OCI-LY1 (cell line): Measurements from ENCODE around the gene IER3.

Source experiments
- CTCF ChIP-seq: fragments of 200-600 bp; sonication (generic), shearing (Covaris generic); IDR thresholded peaks from 2 replicates; pipeline ENCODE4 v1.5.1; 2017; ENCODE audit warnings: mild to moderate bottlenecking, antibody characterized with exemption, low read length, moderate library complexity, mixed read lengths
- EZH2 ChIP-seq: fragments of 200-600 bp; sonication (generic), shearing (Covaris generic); IDR thresholded peaks from 2 replicates; pipeline ENCODE4 v1.8.0; 2017; ENCODE audit warnings: borderline replicate concordance, mixed run types, mild to moderate bottlenecking, antibody characterized with exemption, low read length, moderate library complexity, mixed read lengths

GRCh38 chr6:30790724-30791383 is 46.5 kb upstream of the IER3 start:
- TF ChIP-seq CTCF (no peak), EZH2 (no peak)
